HCT116 (cell line): Measurements from ENCODE around the gene ENPP3. TPM values are rescaled to one million over a fixed set of nuclear protein-coding genes. Genes with fewer than 3 reads are reported as not detected.

Source experiments
- ATAC-seq: fragments of 200-7000 bp; cut with Tn5 transposase; 2 replicates; pipeline ENCODE4 v1.9.1; 2020; ENCODE audit warnings: mild to moderate bottlenecking, moderate library complexity
- BruUV-seq: library from RNA; stranded (reverse); fragments of 400-500 nt; replicated peaks from 2 replicates; lab custom pipeline; 2021; lab: Mats Ljungman, UMichigan
- CTCF ChIA-PET: fragments of 300-600 bp; sonication (Branson Sonifier 250); formaldehyde crosslinking; loops from one replicate; lab custom pipeline; 2021; ENCODE audit warnings: antibody characterized with exemption; lab: Charles Lee
- POLR2A ChIA-PET: fragments of 300-600, 350-600 bp; sonication (Branson Sonifier 250); formaldehyde crosslinking; loops from one replicate; lab custom pipeline; 2021; ENCODE audit warnings: antibody characterized with exemption; lab: Charles Lee
- RAD21 ChIA-PET, 2 experiments: fragments of 300-600 bp; sonication (Branson Sonifier 250); formaldehyde crosslinking; loops; one replicate each; lab custom pipeline; 2023; ENCODE audit warnings: low total read pairs in 2 of 2; ENCODE audit not compliant: uncharacterized antibody in 2 of 2, unreplicated experiment in 2 of 2, low non-redundant PET in 1 of 2; lab: Charles Lee
- DNase-seq: peaks from one replicate; pipeline ENCODE4 v3.0.0-alpha.2; 2010; ENCODE audit warnings: low read depth, low spot score
- H2AFZ ChIP-seq: fragments of 200-600 bp; shearing (Covaris generic), sonication (generic); 2 replicates; pipeline ENCODE4 v1.6.1; 2017; ENCODE audit warnings: low read depth, mixed run types, mixed read lengths, antibody characterized with exemption, low read length; ENCODE audit not compliant: poor library complexity, severe bottlenecking
- H3K27ac ChIP-seq: 2 replicates; pipeline ENCODE4 v1.5.1; 2012; ENCODE audit warnings: low read depth, low read length
- H3K27me3 ChIP-seq: fragments of 200-600 bp; sonication (generic); 2 replicates; pipeline ENCODE4 v1.6.1; 2016; ENCODE audit warnings: mixed run types, low read length, mixed read lengths; ENCODE audit not compliant: insufficient read depth
- H3K36me3 ChIP-seq, 2 experiments: fragments of 200-500 bp in 1 of 2; fragments of 200-600 bp in 1 of 2; sonication (Bioruptor generic) in 1 of 2; sonication (generic) in 1 of 2; 2 replicates each; pipeline versions ENCODE4 v1.5.1 to v1.6.1; 2014 to 2016; ENCODE audit warnings: low read length in 2 of 2, inconsistent platforms in 1 of 2, mixed read lengths in 1 of 2, mixed run types in 1 of 2; ENCODE audit not compliant: insufficient read depth in 2 of 2, control insufficient read depth in 1 of 2
- H3K4me1 ChIP-seq, 2 experiments: fragments of 200-600 bp in 1 of 2; sonication (generic) in 1 of 2; 2 replicates each; pipeline versions ENCODE4 v1.5.1 to v1.6.1; 2012 to 2017; ENCODE audit warnings: low read length in 2 of 2, inconsistent platforms in 1 of 2, mild to moderate bottlenecking in 1 of 2, mixed read lengths in 1 of 2, mixed run types in 1 of 2, moderate library complexity in 1 of 2; ENCODE audit not compliant: insufficient read depth in 2 of 2, control insufficient read depth in 1 of 2
- H3K4me2 ChIP-seq: fragments of 200-600 bp; sonication (generic); 2 replicates; pipeline ENCODE4 v1.6.1; 2017; ENCODE audit warnings: mixed run types, low read length, mixed read lengths
- H3K4me3 ChIP-seq, 2 experiments: fragments of 200-600 bp in 1 of 2; sonication (generic) in 1 of 2; replicated peaks in 1 of 2; 2 replicates each; pipeline ENCODE4 v1.5.1; 2011 to 2016; ENCODE audit warnings: low read length in 2 of 2, control low read depth in 1 of 2, low read depth in 1 of 2, mild to moderate bottlenecking in 1 of 2, mixed read lengths in 1 of 2, mixed run types in 1 of 2
- H3K79me2 ChIP-seq: fragments of 200-600 bp; sonication (generic); 2 replicates; pipeline ENCODE4 v1.6.1; 2017; ENCODE audit warnings: mild to moderate bottlenecking, mixed run types, low read length, moderate library complexity, mixed read lengths; ENCODE audit not compliant: insufficient read depth
- H3K9ac ChIP-seq: fragments of 200-600 bp; sonication (generic); 2 replicates; pipeline ENCODE4 v1.6.1; 2016; ENCODE audit warnings: low read length, mixed read lengths
- H3K9me2 ChIP-seq: fragments of 200-600 bp; sonication (generic), shearing (Covaris generic); 2 replicates; pipeline ENCODE4 v1.6.1; 2017; ENCODE audit warnings: mixed run types, mild to moderate bottlenecking, moderate library complexity; ENCODE audit not compliant: insufficient read depth
- H3K9me3 ChIP-seq, 2 experiments: fragments of 200-500 bp in 1 of 2; fragments of 200-600 bp in 1 of 2; sonication (Bioruptor generic) in 1 of 2; sonication (generic) in 1 of 2; 2 replicates each; pipeline ENCODE4 v1.6.1; 2014 to 2017; ENCODE audit warnings: low read length in 2 of 2, mixed read lengths in 2 of 2, inconsistent platforms in 1 of 2, low read depth in 1 of 2, mild to moderate bottlenecking in 1 of 2, mixed run types in 1 of 2, moderate library complexity in 1 of 2; ENCODE audit not compliant: control insufficient read depth in 1 of 2, insufficient read depth in 1 of 2
- H4K20me1 ChIP-seq: fragments of 200-600 bp; sonication (generic), shearing (Covaris generic); 2 replicates; pipeline ENCODE4 v1.6.1; 2017; ENCODE audit warnings: mixed run types, mild to moderate bottlenecking, moderate library complexity; ENCODE audit not compliant: insufficient read depth
- ATF3 ChIP-seq: IDR thresholded peaks from 2 replicates; pipeline ENCODE4 v1.6.1; 2012
- CBX3 ChIP-seq: IDR thresholded peaks from 2 replicates; pipeline ENCODE4 v1.6.1; 2012; ENCODE audit warnings: low read depth
- CEBPB ChIP-seq: IDR thresholded peaks from 2 replicates; pipeline ENCODE4 v1.6.1; 2012; ENCODE audit warnings: low read depth
- CTCF ChIP-seq, 3 experiments: fragments of 200-600 bp in 1 of 3; sonication (generic) in 1 of 3; IDR thresholded peaks in 2 of 3; conservative IDR thresholded peaks in 1 of 3; 2 replicates each; pipeline ENCODE4 v1.5.1; 2012 to 2017; ENCODE audit warnings: low read depth in 2 of 3, low read length in 2 of 3, antibody characterized with exemption in 1 of 3, borderline replicate concordance in 1 of 3, control low read depth in 1 of 3, mild to moderate bottlenecking in 1 of 3, mixed read lengths in 1 of 3, mixed run types in 1 of 3, moderate library complexity in 1 of 3; ENCODE audit not compliant: insufficient read depth in 1 of 3
- EGR1 ChIP-seq: IDR thresholded peaks from 2 replicates; pipeline ENCODE4 v1.6.1; 2012; ENCODE audit warnings: low read depth
- EZH2 ChIP-seq: fragments of 200-600 bp; sonication (generic); IDR thresholded peaks from 2 replicates; pipeline ENCODE4 v1.6.1; 2017; ENCODE audit warnings: antibody characterized with exemption, mixed run types
- EZH2phosphoT487 ChIP-seq: fragments of 200-600 bp; IDR thresholded peaks from 2 replicates; pipeline ENCODE4 v1.6.1; 2018; ENCODE audit warnings: antibody characterized with exemption, borderline replicate concordance
- FOSL1 ChIP-seq: IDR thresholded peaks from 2 replicates; pipeline ENCODE4 v1.6.1; 2012; ENCODE audit warnings: low read depth
- JUND ChIP-seq: IDR thresholded peaks from 2 replicates; pipeline ENCODE4 v1.6.1; 2012
- POLR2A ChIP-seq: IDR thresholded peaks from 2 replicates; pipeline ENCODE4 v1.7.0; 2011; ENCODE audit warnings: borderline replicate concordance; ENCODE audit not compliant: insufficient read depth, insufficient read length; ENCODE audit errors: extremely low read depth
- POLR2AphosphoS5 ChIP-seq: IDR thresholded peaks from 2 replicates; pipeline ENCODE4 v1.6.1; 2011; ENCODE audit warnings: mild to moderate bottlenecking, low read depth, low read length, moderate library complexity
- REST ChIP-seq: IDR thresholded peaks from 2 replicates; pipeline ENCODE4 v1.6.1; 2012; ENCODE audit warnings: low read depth
- SIN3A ChIP-seq: IDR thresholded peaks from 2 replicates; pipeline ENCODE4 v1.6.1; 2012; ENCODE audit warnings: low read depth
- SRF ChIP-seq: IDR thresholded peaks from 2 replicates; pipeline ENCODE4 v1.6.1; 2012; ENCODE audit warnings: low read depth
- TCF7L2 ChIP-seq: IDR thresholded peaks from 2 replicates; pipeline ENCODE4 v1.7.0; 2011; ENCODE audit warnings: borderline replicate concordance, inconsistent platforms; ENCODE audit not compliant: insufficient read depth, insufficient read length; ENCODE audit errors: extremely low read depth
- YY1 ChIP-seq: IDR thresholded peaks from 2 replicates; pipeline ENCODE4 v1.6.1; 2011; ENCODE audit warnings: low read length, low read depth, moderate library complexity, mild to moderate bottlenecking; ENCODE audit not compliant: insufficient replicate concordance; ENCODE audit errors: extremely low read depth
- ZFX ChIP-seq: fragments of 450-650 bp; IDR thresholded peaks from 2 replicates; pipeline ENCODE4 v1.6.1; 2017
- ZNF274 ChIP-seq: fragments of 200-500 bp; sonication (Bioruptor generic); IDR thresholded peaks from 2 replicates; pipeline ENCODE4 v1.6.1; 2014; ENCODE audit warnings: mild to moderate bottlenecking, low read depth, low read length, inconsistent platforms
- intact Hi-C: fragments of 100-400 bp; cut with micrococcal nuclease; formaldehyde crosslinking; loops from 2 replicates; pipeline ENCODE4 v1.10.0; 2022
- total RNA-seq: library from RNA; stranded (reverse); gene quantifications from one replicate; pipeline ENCODE4 v1.2.1, GENCODE V29; 2021; ENCODE audit not compliant: unreplicated experiment
- TF ChIP-seq, protein P1 (sequence below): IDR thresholded peaks from 2 replicates; pipeline ENCODE4 v1.6.1; 2011; ENCODE audit warnings: mild to moderate bottlenecking, low read length, moderate library complexity; ENCODE audit not compliant: insufficient replicate concordance; ENCODE audit errors: extremely low read depth
- TF ChIP-seq, protein P2 (sequence below): IDR thresholded peaks from 2 replicates; pipeline ENCODE4 v1.6.1; 2012

Gene ENPP3
- total RNA-seq, 1 experiment from 2014 or later, result 0.15 TPM

DNA sequence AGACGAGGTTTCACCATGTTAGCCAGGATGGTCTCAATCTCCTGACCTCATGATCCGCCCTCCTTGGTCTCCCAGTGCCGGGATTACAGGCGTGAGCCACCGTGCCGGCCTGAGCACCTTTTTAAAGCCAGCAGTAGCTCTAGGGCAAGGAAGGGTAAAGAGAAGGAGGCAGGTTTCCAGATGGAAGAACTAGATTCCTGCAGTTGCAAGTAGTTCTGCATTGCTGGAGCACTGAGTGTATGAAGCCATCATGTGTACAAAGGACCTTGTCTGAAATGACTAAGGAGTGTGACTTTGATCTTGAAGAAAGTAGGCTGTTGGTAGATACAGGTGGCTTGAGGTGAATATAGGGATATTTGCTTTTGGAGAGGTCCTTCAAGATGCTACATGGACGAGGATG is 59.9 kb downstream of the ENPP3 start:
- no peak overlapping the region for H2AFZ ChIP-seq
- ChIA-PET POLR2A (no interaction called here), RAD21 (no interaction called here), CTCF (interaction anchor here (2.2 to 3.4 kb wide), 2 partner anchors 214 to 227 kb away, joined by 12 to 60 read pairs; no protein-coding TSS in a partner anchor)
- DNase-seq (no peak), ATAC-seq (no peak)
- H3K4me1 ChIP-seq, result no peaks in the 10 kb centered on the region
- H3K4me3 ChIP-seq, result no peak overlapping the region
- H3K9ac ChIP-seq, result no peak overlapping the region
- BruUV-seq, result no TSS peak
- no peaks in the 10 kb centered on the region for H4K20me1 ChIP-seq
- H3K9me3 ChIP-seq, result no peaks in the 10 kb centered on the region
- no peak overlapping the region for H3K4me2 ChIP-seq
- H3K36me3 ChIP-seq, result no peaks in the 10 kb centered on the region
- no peak overlapping the region for H3K27ac ChIP-seq
- no peaks in the 10 kb centered on the region for H3K27me3 ChIP-seq
- intact Hi-C loops, result loop anchor here (5.0 to 10.0 kb wide), 4 partner anchors 195 to 778 kb away; no protein-coding TSS in a partner anchor
- no peak for TF ChIP-seq REST
- TF ChIP-seq CBX3, result no peak
- no peak for TF ChIP-seq ATF3
- TF ChIP-seq, protein P1, sequence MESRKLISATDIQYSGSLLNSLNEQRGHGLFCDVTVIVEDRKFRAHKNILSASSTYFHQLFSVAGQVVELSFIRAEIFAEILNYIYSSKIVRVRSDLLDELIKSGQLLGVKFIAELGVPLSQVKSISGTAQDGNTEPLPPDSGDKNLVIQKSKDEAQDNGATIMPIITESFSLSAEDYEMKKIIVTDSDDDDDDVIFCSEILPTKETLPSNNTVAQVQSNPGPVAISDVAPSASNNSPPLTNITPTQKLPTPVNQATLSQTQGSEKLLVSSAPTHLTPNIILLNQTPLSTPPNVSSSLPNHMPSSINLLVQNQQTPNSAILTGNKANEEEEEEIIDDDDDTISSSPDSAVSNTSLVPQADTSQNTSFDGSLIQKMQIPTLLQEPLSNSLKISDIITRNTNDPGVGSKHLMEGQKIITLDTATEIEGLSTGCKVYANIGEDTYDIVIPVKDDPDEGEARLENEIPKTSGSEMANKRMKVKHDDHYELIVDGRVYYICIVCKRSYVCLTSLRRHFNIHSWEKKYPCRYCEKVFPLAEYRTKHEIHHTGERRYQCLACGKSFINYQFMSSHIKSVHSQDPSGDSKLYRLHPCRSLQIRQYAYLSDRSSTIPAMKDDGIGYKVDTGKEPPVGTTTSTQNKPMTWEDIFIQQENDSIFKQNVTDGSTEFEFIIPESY, result no peak
- no peak for TF ChIP-seq JUND
- TF ChIP-seq EZH2phosphoT487, result no peak
- no peak for TF ChIP-seq EZH2
- TF ChIP-seq TCF7L2, result no peak
- no peak for TF ChIP-seq EGR1
- TF ChIP-seq FOSL1, result no peak
- no peak for TF ChIP-seq ZNF274
- TF ChIP-seq SIN3A, result no peak
- TF ChIP-seq SRF, result no peak
- TF ChIP-seq CTCF (IDR thresholded peaks at IDR 0.05 in 2 of 3, conservative IDR thresholded peaks at IDR 0.05 in 1 of 3; ENCODE audit: borderline replicate concordance in 1 of 3, insufficient read depth in 1 of 3, low read depth in 2 of 3, low read length in 2 of 3), result no peak
- TF ChIP-seq YY1, result no peak
- TF ChIP-seq CEBPB, result no peak
- no peak for TF ChIP-seq POLR2A
- TF ChIP-seq, protein P2, sequence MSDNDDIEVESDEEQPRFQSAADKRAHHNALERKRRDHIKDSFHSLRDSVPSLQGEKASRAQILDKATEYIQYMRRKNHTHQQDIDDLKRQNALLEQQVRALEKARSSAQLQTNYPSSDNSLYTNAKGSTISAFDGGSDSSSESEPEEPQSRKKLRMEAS, result no peak
- no peak for TF ChIP-seq POLR2AphosphoS5
- no peak for TF ChIP-seq ZFX
- no peaks in the 10 kb centered on the region for H3K79me2 ChIP-seq
- H3K9me2 ChIP-seq, result no peaks in the 10 kb centered on the region
